CD14-positive monocyte (primary cell): ENCODE data around the gene BRD3OS. TPM values are rescaled to one million over a fixed set of nuclear protein-coding genes. Genes with fewer than 3 reads are reported as not detected.

ENCODE experiments used
- DNase-seq, 3 donors: peaks; one replicate each; pipeline ENCODE4 v3.0.0-alpha.2; 2011 to 2022
- H2AFZ ChIP-seq: 2 replicates; pipeline ENCODE4 v1.6.0; 2012; ENCODE audit warnings: mild to moderate bottlenecking, low read depth, low read length, inconsistent platforms; ENCODE audit not compliant: insufficient read depth, poor library complexity, severe bottlenecking
- H3K27ac ChIP-seq, 2 donors: 1 replicate in 1 of 2; 2 replicates in 1 of 2; pipeline ENCODE4 v1.5.1; 2012 to 2013; ENCODE audit warnings: low read length in 2 of 2, control low read depth in 1 of 2, inconsistent platforms in 1 of 2, low read depth in 1 of 2, mild to moderate bottlenecking in 1 of 2
- H3K27me3 ChIP-seq, 2 donors: one replicate each; pipeline versions ENCODE4 v1.6.0 to v1.6.1; 2011 to 2013; ENCODE audit warnings: low read length in 2 of 2; ENCODE audit not compliant: control insufficient read depth in 2 of 2, insufficient read depth in 2 of 2
- H3K36me3 ChIP-seq, 2 donors: replicated peaks in 1 of 2; 1 replicate in 1 of 2; 2 replicates in 1 of 2; pipeline versions ENCODE4 v1.5.1 to v1.6.1; 2012 to 2013; ENCODE audit warnings: low read length in 2 of 2, control low read depth in 1 of 2, inconsistent platforms in 1 of 2, mild to moderate bottlenecking in 1 of 2; ENCODE audit not compliant: insufficient read depth in 2 of 2, control insufficient read depth in 1 of 2
- H3K4me1 ChIP-seq, 2 donors: 1 replicate in 1 of 2; 2 replicates in 1 of 2; pipeline versions ENCODE4 v1.5.1 to v1.6.1; 2012 to 2013; ENCODE audit warnings: low read length in 2 of 2, control low read depth in 1 of 2, inconsistent platforms in 1 of 2, mild to moderate bottlenecking in 1 of 2, moderate library complexity in 1 of 2; ENCODE audit not compliant: insufficient read depth in 2 of 2, control insufficient read depth in 1 of 2
- H3K4me2 ChIP-seq: replicated peaks from 2 replicates; pipeline ENCODE3; 2012; ENCODE audit warnings: low read length, moderate library complexity, mild to moderate bottlenecking; ENCODE audit not compliant: poor library complexity, severe bottlenecking; ENCODE audit errors: extremely low read depth
- H3K4me3 ChIP-seq, 3 experiments: fragments of 200-600 bp in 1 of 3; sonication (generic) in 1 of 3; replicated peaks in 1 of 3; 1 replicate in 2 of 3; 2 replicates in 1 of 3; pipeline ENCODE4 v1.5.1; 2011 to 2013; ENCODE audit warnings: low read length in 3 of 3, mild to moderate bottlenecking in 3 of 3, control low read depth in 2 of 3, low read depth in 2 of 3, inconsistent platforms in 1 of 3, moderate library complexity in 1 of 3
- H3K79me2 ChIP-seq: 2 replicates; pipeline ENCODE4 v1.6.0; 2012; ENCODE audit warnings: mild to moderate bottlenecking, control low read depth, inconsistent platforms, low read length, moderate library complexity; ENCODE audit not compliant: insufficient read depth
- H3K9ac ChIP-seq: 2 replicates; pipeline ENCODE4 v1.6.0; 2017; ENCODE audit warnings: low read length, mild to moderate bottlenecking; ENCODE audit not compliant: insufficient read depth, poor library complexity, severe bottlenecking
- H3K9me3 ChIP-seq, 2 donors: replicated peaks in 1 of 2; 1 replicate in 1 of 2; 2 replicates in 1 of 2; pipeline versions ENCODE4 v1.5.1 to v1.6.1; 2012 to 2013; ENCODE audit warnings: low read length in 2 of 2, control low read depth in 1 of 2; ENCODE audit not compliant: control insufficient read depth in 1 of 2, insufficient read depth in 1 of 2
- H4K20me1 ChIP-seq: 2 replicates; pipeline ENCODE4 v1.6.0; 2012; ENCODE audit warnings: mild to moderate bottlenecking, low read length, control low read depth, moderate library complexity; ENCODE audit not compliant: insufficient read depth
- H3K27ac Mint-ChIP-seq, 7 donors: one replicate each; pipeline ENCODE4 v1.8.0; 2020; ENCODE audit warnings: mild to moderate bottlenecking in 7 of 7, mixed read lengths in 7 of 7, moderate library complexity in 6 of 7, inconsistent platforms in 2 of 7
- H3K27me3 Mint-ChIP-seq, 3 donors: one replicate each; pipeline ENCODE4 v1.8.0; 2021 to 2022; ENCODE audit warnings: low read depth in 3 of 3, mild to moderate bottlenecking in 3 of 3, mixed read lengths in 3 of 3, moderate library complexity in 3 of 3, inconsistent platforms in 1 of 3
- H3K36me3 Mint-ChIP-seq, 2 donors: one replicate each; pipeline ENCODE4 v1.8.0; 2020; ENCODE audit warnings: mixed read lengths in 2 of 2, inconsistent platforms in 1 of 2, mild to moderate bottlenecking in 1 of 2
- H3K4me1 Mint-ChIP-seq: one replicate; pipeline ENCODE4 v1.8.0; 2020; ENCODE audit warnings: mild to moderate bottlenecking, mixed read lengths
- H3K4me3 Mint-ChIP-seq, 2 donors: one replicate each; pipeline ENCODE4 v1.8.0; 2020; ENCODE audit warnings: mild to moderate bottlenecking in 2 of 2, mixed read lengths in 2 of 2, moderate library complexity in 1 of 2
- H3K9me3 Mint-ChIP-seq, 7 donors: one replicate each; pipeline ENCODE4 v1.8.0; 2020 to 2022; ENCODE audit warnings: mixed read lengths in 7 of 7, mild to moderate bottlenecking in 6 of 7, moderate library complexity in 6 of 7, inconsistent platforms in 2 of 7
- CTCF ChIP-seq: fragments of 200-600 bp; IDR thresholded peaks from one replicate; pipeline ENCODE4 v1.8.0; 2022; ENCODE audit warnings: antibody characterized with exemption, mild to moderate bottlenecking
- WGBS: methylation state at CpG from one replicate; pipeline ENCODE4 v1.1.5; 2013; ENCODE audit warnings: missing lambda C conversion rate; ENCODE audit not compliant: insufficient coverage; 5-methylcytosine and 5-hydroxymethylcytosine counted together
- intact Hi-C, 2 donors: fragments of 100-400 bp; cut with micrococcal nuclease; formaldehyde crosslinking; loops; one replicate each; pipeline versions ENCODE4 v1.15.0 to v1.15.1; 2023
- polyA minus RNA-seq: library from RNA; depleted of rRNA, polyadenylated mRNA; stranded (reverse); fragments of >200 nt; gene quantifications from 2 replicates; pipeline ENCODE4 v1.2.3, GENCODE V29; 2012
- polyA plus RNA-seq, 3 donors: library from polyadenylated mRNA; depleted of rRNA in 1 of 3; unstranded in 2 of 3; stranded (reverse) in 1 of 3; fragments of 300-500 nt in 2 of 3; fragments of >200 nt in 1 of 3; fragmentation: Illumina TruSeq in 2 of 3; gene quantifications; 1 replicate in 2 of 3; 2 replicates in 1 of 3; pipeline ENCODE4 v1.2.3, GENCODE V29; 2012 to 2021
- total RNA-seq, 12 experiments: library from RNA in 1 of 12; stranded (reverse) in 1 of 12; fragments of 120-200 nt in 1 of 12; gene quantifications; one replicate each; pipeline ENCODE4 v1.2.4 and lab custom pipeline; 2013 to 2026; ENCODE audit warnings: mixed read lengths in 6 of 12, inconsistent platforms in 1 of 12

Gene BRD3OS, protein sequence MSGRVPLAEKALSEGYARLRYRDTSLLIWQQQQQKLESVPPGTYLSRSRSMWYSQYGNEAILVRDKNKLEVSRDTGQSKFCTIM
- total RNA-seq (2013) = 5.2 TPM
- polyA plus RNA-seq (1 to 10 TPM; 2.9 to 6.8 (median 6.6) TPM), polyA minus RNA-seq (0.97 and 3.1 TPM in 2 replicates), total RNA-seq (lab: John Stamatoyannopoulos, UW) (0.81 to 6.6 (median 1.8) reads per million in 11 experiments)

GRCh38 chr9:134024828-134025605, at the start of gene BRD3OS:
TSS of gene BRD3OS (plus strand) at chr9:134025481. CDS start at chr9:134026748, 1,267 bp downstream.
- Histone ChIP-seq H3K4me2 (peak within 1 kb of the TSS; percentile 76), H3K9me3 (no peaks in the 10 kb centered on the region), H4K20me1 (peaks cover 3% of the 10 kb centered on the region), H3K4me3 (peak within 1 kb of the TSS; percentile 63 to 80 (median 70)), H2AFZ (peak within 1 kb of the TSS; percentile 82), H3K27ac (no peak within 1 kb of the TSS), H3K27me3 (no peaks in the 10 kb centered on the region), H3K36me3 (peaks cover 0 to 10% of the 10 kb centered on the region in 2 donors), H3K4me1 (peaks cover 12 to 13% of the 10 kb centered on the region in 2 donors), H3K9ac (peak within 1 kb of the TSS; percentile 59), H3K79me2 (no peaks in the 10 kb centered on the region)
- intact Hi-C loops = loop anchor here (1.0 to 10.0 kb wide), 5 partner anchors 42 to 688 kb away; partner anchors contain the start of genes CACFD1 (in 1 of the 2), SLC2A6 (in 1 of the 2) and SURF6 (in 1 of the 2)
- no peak for TF ChIP-seq CTCF
- peak within 1 kb of the TSS in 5 of 7 donors; percentile 24 to 89 (median 50) for H3K27ac Mint-ChIP-seq
- H3K4me3 Mint-ChIP-seq = peak within 1 kb of the TSS; percentile 77 to 88
- peaks cover 0 to 3% (median 1%) of the 10 kb centered on the region in 3 donors for H3K27me3 Mint-ChIP-seq
- H3K9me3 Mint-ChIP-seq = peaks cover 0 to 5% (median 0%) of the 10 kb centered on the region in 7 donors
- peak; percentile 95 to 99 (median 99) for DNase-seq
- peaks cover 0 to 16% of the 10 kb centered on the region in 2 donors for H3K36me3 Mint-ChIP-seq
- H3K4me1 Mint-ChIP-seq = peaks cover 13% of the 10 kb centered on the region
- WGBS = under 1% methylated on average over 26 of the region's 43 CpGs

GRCh38 chr9:133975511-133975910, 49.8 kb upstream of the BRD3OS start:
- no peak overlapping the region for H3K4me2 ChIP-seq
- H3K9me3 ChIP-seq = no peaks in the 10 kb centered on the region
- H3K4me3 ChIP-seq = no peak overlapping the region
- no peaks in the 10 kb centered on the region for H3K4me1 ChIP-seq
- H3K9ac ChIP-seq = no peak overlapping the region
- DNase-seq = no peak
- no peak overlapping the region for H2AFZ ChIP-seq
- peaks cover 0 to 11% of the 10 kb centered on the region in 2 donors for H3K36me3 Mint-ChIP-seq
- H3K36me3 ChIP-seq = no peaks in the 10 kb centered on the region
- peaks cover 2 to 15% (median 9%) of the 10 kb centered on the region in 3 donors for H3K27me3 Mint-ChIP-seq
- H3K9me3 Mint-ChIP-seq = no peaks in the 10 kb centered on the region
- 100% methylated on average over 1 of the region's 3 CpGs for WGBS
- H3K27ac Mint-ChIP-seq = no peak overlapping the region
- H3K27me3 ChIP-seq = no peaks in the 10 kb centered on the region
- peaks cover 16% of the 10 kb centered on the region for H3K4me1 Mint-ChIP-seq
- no peak overlapping the region for H3K27ac ChIP-seq
- H3K79me2 ChIP-seq = peaks cover 39% of the 10 kb centered on the region
- H3K4me3 Mint-ChIP-seq = no peak overlapping the region
- intact Hi-C loops = no loop called here
- TF ChIP-seq CTCF = no peak
- H4K20me1 ChIP-seq = peaks cover 100% of the 10 kb centered on the region
